H1 (cell line): ENCODE measurements around the gene SLC12A5. TPM values are rescaled to one million over a fixed set of nuclear protein-coding genes. Genes with fewer than 3 reads are reported as not detected.

Experiments used
- CTCF ChIA-PET: fragments of 300-600 bp; sonication (Branson Sonifier 250); formaldehyde crosslinking; loops from one replicate; lab custom pipeline; 2021; ENCODE audit not compliant: partially characterized antibody; lab: Charles Lee
- POLR2A ChIA-PET: fragments of 300-600 bp; sonication (Branson Sonifier 250); formaldehyde crosslinking; loops from one replicate; lab custom pipeline; 2021; ENCODE audit warnings: inconsistent platforms; ENCODE audit not compliant: partially characterized antibody; lab: Charles Lee
- DNase-seq, 2 experiments: peaks; one replicate each; pipeline versions ENCODE4 v3.0.0 to v3.0.0-alpha.2; 2010 to 2022; ENCODE audit warnings: low spot score in 2 of 2, low read depth in 1 of 2, mixed read lengths in 1 of 2
- FAIRE-seq: peaks from 2 replicates; lab custom pipeline; 2011; peaks lifted over from hg19 to GRCh38; lab: Jason Lieb, UNC
- H2AFZ ChIP-seq: 2 replicates; pipeline ENCODE4 v1.8.1; 2012; ENCODE audit warnings: low read length, inconsistent platforms
- H2AK5ac ChIP-seq: 2 replicates; pipeline ENCODE4 v1.6.1; 2013; ENCODE audit warnings: low read depth, low read length
- H2BK120ac ChIP-seq: replicated peaks from 2 replicates; pipeline ENCODE3; 2013; ENCODE audit warnings: low read depth, low read length, inconsistent platforms
- H2BK12ac ChIP-seq: 2 replicates; pipeline ENCODE4 v1.6.1; 2013; ENCODE audit warnings: low read depth, low read length
- H2BK15ac ChIP-seq: 2 replicates; pipeline ENCODE4 v1.6.1; 2013; ENCODE audit warnings: low read length
- H2BK20ac ChIP-seq: 2 replicates; pipeline ENCODE4 v1.6.1; 2013; ENCODE audit warnings: low read length
- H2BK5ac ChIP-seq: 2 replicates; pipeline ENCODE4 v1.6.1; 2013; ENCODE audit warnings: low read depth, low read length
- H3K14ac ChIP-seq: 2 replicates; pipeline ENCODE4 v1.6.1; 2013; ENCODE audit warnings: inconsistent platforms; ENCODE audit not compliant: insufficient read length
- H3K18ac ChIP-seq: 2 replicates; pipeline ENCODE4 v1.6.1; 2013; ENCODE audit warnings: low read length; ENCODE audit errors: extremely low read depth
- H3K23ac ChIP-seq: 2 replicates; pipeline ENCODE4 v1.6.1; 2013; ENCODE audit warnings: inconsistent platforms; ENCODE audit not compliant: insufficient read length
- H3K23me2 ChIP-seq: 2 replicates; pipeline ENCODE4 v1.6.1; 2013; ENCODE audit warnings: low read depth, low read length
- H3K27ac ChIP-seq: 2 replicates; pipeline ENCODE4 v1.6.1; 2011; ENCODE audit warnings: low read depth, low read length, inconsistent platforms
- H3K27me3 ChIP-seq, 4 experiments: replicated peaks in 1 of 4; 1 replicate in 1 of 4; 2 replicates in 3 of 4; pipeline versions ENCODE4 v1.6.1 to v1.8.1; 2011 to 2013; ENCODE audit warnings: low read length in 3 of 4, mild to moderate bottlenecking in 3 of 4, inconsistent platforms in 2 of 4, mixed read lengths in 2 of 4, moderate library complexity in 1 of 4; ENCODE audit not compliant: control insufficient read depth in 3 of 4, insufficient read depth in 3 of 4; ENCODE audit errors: extremely low read depth in 1 of 4
- H3K36me3 ChIP-seq, 4 experiments: 2 replicates each; pipeline versions ENCODE4 v1.6.1 to v1.8.1; 2011 to 2013; ENCODE audit warnings: mild to moderate bottlenecking in 4 of 4, low read length in 3 of 4, moderate library complexity in 2 of 4, control low read depth in 1 of 4, inconsistent platforms in 1 of 4; ENCODE audit not compliant: insufficient read depth in 4 of 4, control insufficient read depth in 2 of 4
- H3K4ac ChIP-seq: replicated peaks from 2 replicates; pipeline ENCODE3; 2013; ENCODE audit warnings: low read length, low read depth, mixed read lengths, inconsistent platforms; ENCODE audit not compliant: insufficient read length
- H3K4me1 ChIP-seq, 4 experiments: replicated peaks in 1 of 4; 1 replicate in 1 of 4; 2 replicates in 3 of 4; pipeline versions ENCODE4 v1.6.1 to v1.8.1; 2011 to 2013; ENCODE audit warnings: low read length in 3 of 4, inconsistent platforms in 2 of 4, mixed read lengths in 1 of 4; ENCODE audit not compliant: insufficient read depth in 4 of 4, control insufficient read depth in 3 of 4
- H3K4me2 ChIP-seq, 2 experiments: 2 replicates each; pipeline versions ENCODE4 v1.6.1 to v1.8.1; 2011 to 2013; ENCODE audit warnings: low read depth in 2 of 2, low read length in 2 of 2, control low read depth in 1 of 2, inconsistent platforms in 1 of 2, mild to moderate bottlenecking in 1 of 2; ENCODE audit not compliant: insufficient read depth in 1 of 2
- H3K4me3 ChIP-seq, 4 experiments: fragments of 200-600, 300-600 bp in 1 of 4; sonication (generic), shearing (Covaris generic), sonication (Bioruptor Twin) in 1 of 4; 2 replicates each; pipeline versions ENCODE4 v1.5.1 to v1.8.1; 2011 to 2016; ENCODE audit warnings: low read length in 4 of 4, low read depth in 3 of 4, control low read depth in 2 of 4, inconsistent platforms in 2 of 4, mild to moderate bottlenecking in 2 of 4, mixed read lengths in 1 of 4, moderate library complexity in 1 of 4; ENCODE audit not compliant: insufficient read depth in 2 of 4; ENCODE audit errors: extremely low read depth in 1 of 4
- H3K56ac ChIP-seq: replicated peaks from 2 replicates; pipeline ENCODE3; 2013; ENCODE audit warnings: low read depth, mild to moderate bottlenecking, mixed read lengths, low read length, inconsistent platforms; ENCODE audit not compliant: insufficient read length
- H3K79me1 ChIP-seq: 2 replicates; pipeline ENCODE4 v1.6.1; 2013; ENCODE audit warnings: low read depth, low read length, control low read depth
- H3K79me2 ChIP-seq, 2 experiments: 2 replicates each; pipeline versions ENCODE4 v1.6.1 to v1.8.1; 2012 to 2013; ENCODE audit warnings: low read length in 2 of 2, mild to moderate bottlenecking in 2 of 2, inconsistent platforms in 1 of 2; ENCODE audit not compliant: insufficient read depth in 2 of 2, control insufficient read depth in 1 of 2
- H3K9ac ChIP-seq, 4 experiments: replicated peaks in 1 of 4; 1 replicate in 1 of 4; 2 replicates in 3 of 4; pipeline versions ENCODE4 v1.6.1 to v1.8.1; 2011 to 2013; ENCODE audit warnings: low read depth in 3 of 4, low read length in 3 of 4, control low read depth in 2 of 4, mild to moderate bottlenecking in 2 of 4, moderate library complexity in 2 of 4, inconsistent platforms in 1 of 4; ENCODE audit errors: extremely low read depth in 1 of 4
- H3K9me3 ChIP-seq, 2 experiments: 2 replicates each; pipeline versions ENCODE4 v1.6.1 to v1.8.1; 2012 to 2013; ENCODE audit warnings: mild to moderate bottlenecking in 2 of 2, moderate library complexity in 2 of 2, control low read depth in 1 of 2, inconsistent platforms in 1 of 2, low read depth in 1 of 2, low read length in 1 of 2, mixed read lengths in 1 of 2; ENCODE audit not compliant: insufficient read depth in 2 of 2
- H4K20me1 ChIP-seq, 2 experiments: replicated peaks in 1 of 2; 2 replicates each; pipeline versions ENCODE3 to v1.8.1; 2011 to 2013; ENCODE audit warnings: inconsistent platforms in 2 of 2, low read length in 2 of 2, mild to moderate bottlenecking in 1 of 2; ENCODE audit not compliant: insufficient read depth in 2 of 2, control insufficient read depth in 1 of 2
- H4K5ac ChIP-seq: 2 replicates; pipeline ENCODE4 v1.6.1; 2013; ENCODE audit warnings: low read length, low read depth, mixed read lengths, inconsistent platforms; ENCODE audit not compliant: insufficient read length
- H4K8ac ChIP-seq: 2 replicates; pipeline ENCODE4 v1.8.0; 2013; ENCODE audit warnings: mild to moderate bottlenecking, moderate library complexity, low read length, inconsistent platforms; ENCODE audit not compliant: insufficient read depth; ENCODE audit errors: extremely low read depth
- H4K91ac ChIP-seq: replicated peaks from 2 replicates; pipeline ENCODE3; 2013; ENCODE audit warnings: low read length, mixed read lengths, inconsistent platforms; ENCODE audit not compliant: insufficient read length
- ATF2 ChIP-seq: IDR thresholded peaks from 2 replicates; pipeline ENCODE4 v1.6.1; 2012; ENCODE audit warnings: low read length, inconsistent platforms
- CBX5 ChIP-seq: fragments of 300-800, 300-1000 bp; sonication (generic); IDR thresholded peaks from 2 replicates; pipeline ENCODE4 v1.7.1; 2016; ENCODE audit warnings: antibody characterized with exemption, low read length, low read depth
- CREB1 ChIP-seq: IDR thresholded peaks from 2 replicates; pipeline ENCODE4 v1.6.1; 2012; ENCODE audit warnings: inconsistent platforms
- EP300 ChIP-seq, 2 experiments: IDR thresholded peaks; 1 replicate in 1 of 2; 2 replicates in 1 of 2; pipeline ENCODE4 v1.6.1; 2011 to 2012; ENCODE audit warnings: low read depth in 2 of 2, low read length in 2 of 2, mild to moderate bottlenecking in 2 of 2, borderline replicate concordance in 1 of 2, inconsistent platforms in 1 of 2, moderate library complexity in 1 of 2
- HDAC2 ChIP-seq, 2 experiments: fragments of 300-600 bp in 1 of 2; sonication (generic) in 1 of 2; IDR thresholded peaks; 2 replicates each; pipeline ENCODE4 v1.6.1; 2011 to 2012; ENCODE audit warnings: low read depth in 2 of 2, low read length in 2 of 2, mild to moderate bottlenecking in 2 of 2, moderate library complexity in 2 of 2, borderline replicate concordance in 1 of 2, inconsistent platforms in 1 of 2
- JUN ChIP-seq: IDR thresholded peaks from 2 replicates; pipeline ENCODE4 v1.6.1; 2011; ENCODE audit warnings: low read depth, mild to moderate bottlenecking, improper control_type of control experiment, low read length
- PHF8 ChIP-seq: fragments of 200-600 bp; sonication (generic); conservative IDR thresholded peaks from 2 replicates; pipeline ENCODE4 v1.7.1; 2012; ENCODE audit warnings: low read depth, mild to moderate bottlenecking, inconsistent platforms, low read length, moderate library complexity
- TBP ChIP-seq: IDR thresholded peaks from 2 replicates; pipeline ENCODE4 v1.6.1; 2011; ENCODE audit warnings: low read depth, low read length, improper control_type of control experiment
- WGBS, 2 experiments: shearing (Covaris generic) in 1 of 2; methylation state at CpG; one replicate each; pipeline versions ENCODE4 v1.1.6 to v1.1.7; 2013 to 2015; ENCODE audit warnings: low lambda C conversion rate in 2 of 2, mixed read lengths in 2 of 2, inconsistent platforms in 1 of 2, low coverage in 1 of 2, missing lambda C conversion rate in 1 of 2; ENCODE audit not compliant: insufficient replicate concordance in 2 of 2, insufficient coverage in 1 of 2, insufficient read length in 1 of 2; ENCODE audit errors: extremely low coverage in 1 of 2, missing lambda C conversion rate in 1 of 2; 5-methylcytosine and 5-hydroxymethylcytosine counted together
- polyA plus RNA-seq, 7 experiments: library from polyadenylated mRNA; depleted of rRNA in 3 of 7; stranded (reverse) in 5 of 7; unstranded in 2 of 7; fragments of >200 nt in 5 of 7; fragments of 200-250 nt in 2 of 7; gene quantifications; 1 replicate in 5 of 7; 2 replicates in 1 of 7; 4 replicates in 1 of 7; pipeline versions ENCODE4 v1.2.1 to v1.2.3, GENCODE V29; 2011 to 2013; ENCODE audit warnings: missing spikeins in 2 of 7, mixed read lengths in 2 of 7
- total RNA-seq: library from RNA; stranded (reverse); fragmentation: NEBNext Ultra II Directional; extraction: Animal tissue kit (Norgen Biotek cat#: 25700); gene quantifications from 2 replicates; pipeline ENCODE4 v1.2.1, GENCODE V29; 2021

Gene SLC12A5
- total and polyA plus RNA-seq, 2 of the 8 experiments (the other 6 are each of a cell fraction or from before 2014, with no cell fraction given) = 1.9 to 7.3 TPM

GRCh38 chr20:46102940-46103339 is 73.9 kb downstream of the SLC12A5 start:
- Histone ChIP-seq H3K23me2 (no peaks in the 10 kb centered on the region), H3K36me3 (no peaks in the 10 kb centered on the region), H2BK15ac (no peak overlapping the region), H3K27me3 (peaks cover 0 to 11% (median 4%) of the 10 kb centered on the region in 4 experiments; a peak in 2 of 7 replicates), H3K79me1 (no peaks in the 10 kb centered on the region), H3K9ac (no peak overlapping the region), H3K14ac (no peak overlapping the region), H2AFZ (no peak overlapping the region), H3K4me3 (no peak overlapping the region), H4K20me1 (no peaks in the 10 kb centered on the region), H3K27ac (no peak overlapping the region), H2BK20ac (no peak overlapping the region), H3K18ac (no peak overlapping the region), H3K4me2 (no peak overlapping the region), H3K56ac (no peak overlapping the region), H3K79me2 (no peaks in the 10 kb centered on the region), H2AK5ac (no peak overlapping the region), H2BK120ac (no peak overlapping the region), H4K91ac (no peak overlapping the region), H3K4ac (no peak overlapping the region), H3K23ac (no peak overlapping the region), H4K8ac (no peak overlapping the region), H2BK5ac (no peak overlapping the region), H2BK12ac (no peak overlapping the region), H3K9me3 (0 out of 4 replicates have a peak, but pooled peaks cover 0 to 2% of the 10 kb centered on the region in 2 experiments), H4K5ac (no peak overlapping the region), H3K4me1 (0 out of 7 replicates have a peak, but pooled peaks cover 0 to 5% (median under 1%) of the 10 kb centered on the region in 4 experiments)
- ChIA-PET POLR2A (interaction anchor here (1.6 kb wide), 1 partner anchor 45 kb away, joined by 4 read pairs; no protein-coding TSS in a partner anchor), CTCF (interaction anchor here (1.1 to 1.6 kb wide), 3 partner anchors 79 to 142 kb away, joined by 3 to 4 read pairs (median 4); no protein-coding TSS in a partner anchor)
- FAIRE-seq = no peak
- no peak for DNase-seq
- WGBS, 2 experiments = 84% methylated on average over 3 of the region's 3 CpGs; no CpG with 5 or more reads in 1 of the 2 experiments
- TF ChIP-seq CREB1 (no peak), JUN (no peak), EP300 (IDR thresholded peaks at IDR 0.05; ENCODE audit: borderline replicate concordance in 1 of 2, low read depth in 2 of 2, low read length in 2 of 2) (no peak), HDAC2 (IDR thresholded peaks at IDR 0.05; ENCODE audit: borderline replicate concordance in 1 of 2, low read depth in 2 of 2, low read length in 2 of 2) (no peak), PHF8 (no peak), CBX5 (no peak), TBP (no peak), ATF2 (no peak)
